ENCODE results near the gene ERAL1. TPM values are rescaled to one million over a fixed set of nuclear protein-coding genes. Genes with fewer than 3 reads are reported as not detected.
A peak's percentile ranks its signal among the peaks of the same experiment; 100 is the strongest.
"Not testable (repeated sequence)": the region's sequence is repeated elsewhere in the genome, so short reads cannot be mapped to it uniquely, and the experiment has no call there.

The ERAL1 gene
- total RNA-seq, 4 donors from 2014 or later: 26.4 to 52.8 (median 36.2) TPM

DNA sequence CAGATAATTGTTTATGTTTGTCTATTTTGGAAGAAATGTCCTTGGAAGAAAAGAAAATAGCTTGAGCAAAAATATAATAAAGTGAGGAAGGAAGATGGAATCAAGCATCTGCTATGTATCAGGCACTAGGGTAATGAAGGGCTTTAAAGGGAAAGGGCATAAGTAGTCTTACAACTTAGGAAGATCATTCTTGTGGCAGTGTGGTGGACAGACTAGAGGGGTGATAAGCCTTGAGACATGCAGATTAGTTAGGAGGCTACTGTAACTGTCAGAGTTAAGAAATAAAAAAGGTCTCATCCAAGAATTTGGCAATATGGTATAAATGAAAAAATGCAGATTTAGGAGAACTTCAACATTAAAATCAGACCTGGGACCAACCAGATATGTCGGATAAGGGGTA, 27.1 kb upstream of the ERAL1 start:
- Histone ChIP-seq H3K36me3 (peaks cover 0 to 4% (median 0%) of the 10 kb centered on the region in 3 donors), H3K27ac (peak overlapping the region in 1 of 4 donors; percentile 7), H3K4me3 (no peak overlapping the region), H3K4me1 (peaks cover 0 to 4% (median 0%) of the 10 kb centered on the region in 4 donors), H3K27me3 (no peaks in the 10 kb centered on the region), H3K9me3 (no peaks in the 10 kb centered on the region)
- DNase-seq (ENCODE audit: low spot score in 2 of 2): no peak
- no peak for TF ChIP-seq EP300 (IDR thresholded peaks at IDR 0.05)
- no peak for TF ChIP-seq POLR2A (IDR thresholded peaks at IDR 0.05)
- TF ChIP-seq, protein P1, sequence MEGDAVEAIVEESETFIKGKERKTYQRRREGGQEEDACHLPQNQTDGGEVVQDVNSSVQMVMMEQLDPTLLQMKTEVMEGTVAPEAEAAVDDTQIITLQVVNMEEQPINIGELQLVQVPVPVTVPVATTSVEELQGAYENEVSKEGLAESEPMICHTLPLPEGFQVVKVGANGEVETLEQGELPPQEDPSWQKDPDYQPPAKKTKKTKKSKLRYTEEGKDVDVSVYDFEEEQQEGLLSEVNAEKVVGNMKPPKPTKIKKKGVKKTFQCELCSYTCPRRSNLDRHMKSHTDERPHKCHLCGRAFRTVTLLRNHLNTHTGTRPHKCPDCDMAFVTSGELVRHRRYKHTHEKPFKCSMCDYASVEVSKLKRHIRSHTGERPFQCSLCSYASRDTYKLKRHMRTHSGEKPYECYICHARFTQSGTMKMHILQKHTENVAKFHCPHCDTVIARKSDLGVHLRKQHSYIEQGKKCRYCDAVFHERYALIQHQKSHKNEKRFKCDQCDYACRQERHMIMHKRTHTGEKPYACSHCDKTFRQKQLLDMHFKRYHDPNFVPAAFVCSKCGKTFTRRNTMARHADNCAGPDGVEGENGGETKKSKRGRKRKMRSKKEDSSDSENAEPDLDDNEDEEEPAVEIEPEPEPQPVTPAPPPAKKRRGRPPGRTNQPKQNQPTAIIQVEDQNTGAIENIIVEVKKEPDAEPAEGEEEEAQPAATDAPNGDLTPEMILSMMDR (IDR thresholded peaks at IDR 0.05): no peak
- WGBS, 2 donors: 87 to 94% methylated on average over 1 of the region's 1 CpG

- no peak overlapping the region for H3K4me3 ChIP-seq
- no peaks in the 10 kb centered on the region for H3K9me3 ChIP-seq
- TF ChIP-seq, protein P1 (IDR thresholded peaks at IDR 0.05): no peak
- TF ChIP-seq EP300 (IDR thresholded peaks at IDR 0.05): no peak
- no peak for TF ChIP-seq POLR2A (IDR thresholded peaks at IDR 0.05)
- peaks cover 0 to 4% (median 0%) of the 10 kb centered on the region in 3 donors for H3K36me3 ChIP-seq
- no peaks in the 10 kb centered on the region for H3K27me3 ChIP-seq
- DNase-seq (ENCODE audit: low spot score in 2 of 2): no peak
- WGBS, 2 donors: 88 to 90% methylated on average over 15 of the region's 15 CpGs
- H3K4me1 ChIP-seq: peaks cover 0 to 4% (median 0%) of the 10 kb centered on the region in 4 donors
- H3K27ac ChIP-seq: no peak overlapping the region
These were observed 26.3 kb upstream of the ERAL1 start for GRCh38 chr17:28828294-28829040.

GRCh38 chr17:28834420-28834819, 20.4 kb upstream of the ERAL1 start:
- Histone ChIP-seq H3K4me3 (no peak overlapping the region), H3K36me3 (peaks cover 0 to 4% (median 0%) of the 10 kb centered on the region in 3 donors), H3K9me3 (no peaks in the 10 kb centered on the region), H3K27me3 (no peaks in the 10 kb centered on the region), H3K27ac (no peak overlapping the region), H3K4me1 (peaks cover 0 to 3% (median 0%) of the 10 kb centered on the region in 4 donors)
- no peak for DNase-seq (ENCODE audit: low spot score in 2 of 2)
- TF ChIP-seq POLR2A (IDR thresholded peaks at IDR 0.05): no peak
- TF ChIP-seq, protein P1 (IDR thresholded peaks at IDR 0.05): no peak
- TF ChIP-seq EP300 (IDR thresholded peaks at IDR 0.05): no peak
- WGBS, 2 donors: 100% methylated on average over 1 of the region's 1 CpG

- not testable (repeated sequence) for DNase-seq (ENCODE audit: low spot score in 2 of 2); H3K27ac ChIP-seq; H3K27me3 ChIP-seq; H3K4me3 ChIP-seq; H3K36me3 ChIP-seq; H3K9me3 ChIP-seq
- H3K4me1 ChIP-seq: peaks cover 0 to 22% (median 5%) of the 10 kb centered on the region in 4 donors
- WGBS, 2 donors: 96 to 98% methylated on average over 10 of the region's 10 CpGs
These were observed 18.3 kb upstream of the ERAL1 start for GRCh38 chr17:28836541-28836940.

- WGBS, 2 donors: 55 to 64% methylated on average over 2 of the region's 2 CpGs
- no peak for DNase-seq (ENCODE audit: low spot score in 2 of 2)
- TF ChIP-seq, protein P1 (IDR thresholded peaks at IDR 0.05): no peak
- no peak for TF ChIP-seq POLR2A (IDR thresholded peaks at IDR 0.05)
- TF ChIP-seq EP300 (IDR thresholded peaks at IDR 0.05): no peak
These were observed 15.6 kb upstream of the ERAL1 start for GRCh38 chr17:28839221-28839620.

More at GRCh38 chr17:28839221-28839620, 15.6 kb upstream of the ERAL1 start:
- no peaks in the 10 kb centered on the region for H3K27me3 ChIP-seq
- no peak overlapping the region for H3K4me3 ChIP-seq
- H3K36me3 ChIP-seq: no peaks in the 10 kb centered on the region
- no peak overlapping the region for H3K27ac ChIP-seq
- no peaks in the 10 kb centered on the region for H3K9me3 ChIP-seq
- H3K4me1 ChIP-seq: peaks cover 3 to 31% (median 8%) of the 10 kb centered on the region in 4 donors

All from tibial nerve (tissue), 4 donors.